H9 (cell line): ENCODE data around the gene IKZF1. TPM values are rescaled to one million over a fixed set of nuclear protein-coding genes. Genes with fewer than 3 reads are reported as not detected.

Experiments used
- DNase-seq: peaks from one replicate; pipeline ENCODE4 v3.0.0-alpha.2; 2017
- H2AFZ ChIP-seq: one replicate; pipeline ENCODE4 v1.6.1; 2013; ENCODE audit warnings: mild to moderate bottlenecking, low read length, control low read depth, moderate library complexity
- H2AK5ac ChIP-seq: 2 replicates; pipeline ENCODE4 v1.6.1; 2013; ENCODE audit warnings: low read length, control low read depth, mixed read lengths; ENCODE audit not compliant: insufficient read length
- H2BK120ac ChIP-seq: one replicate; pipeline ENCODE4 v1.6.1; 2013; ENCODE audit warnings: low read depth, mild to moderate bottlenecking, low read length, control low read depth, inconsistent platforms; ENCODE audit not compliant: poor library complexity, severe bottlenecking
- H2BK12ac ChIP-seq: 2 replicates; pipeline ENCODE4 v1.6.1; 2013; ENCODE audit warnings: low read length, control low read depth, mixed read lengths, low read depth; ENCODE audit not compliant: insufficient read length
- H2BK15ac ChIP-seq: 2 replicates; pipeline ENCODE4 v1.6.1; 2013; ENCODE audit warnings: low read depth, low read length, control low read depth
- H2BK20ac ChIP-seq: one replicate; pipeline ENCODE4 v1.6.1; 2013; ENCODE audit warnings: low read depth, mild to moderate bottlenecking, low read length, control low read depth, inconsistent platforms; ENCODE audit not compliant: poor library complexity, severe bottlenecking
- H2BK5ac ChIP-seq: 2 replicates; pipeline ENCODE4 v1.6.1; 2013; ENCODE audit warnings: low read length, control low read depth, mixed read lengths; ENCODE audit not compliant: insufficient read length
- H3K14ac ChIP-seq: 2 replicates; pipeline ENCODE4 v1.6.1; 2013; ENCODE audit warnings: low read length, control low read depth; ENCODE audit not compliant: insufficient read depth
- H3K18ac ChIP-seq: 2 replicates; pipeline ENCODE4 v1.6.1; 2013; ENCODE audit warnings: low read depth, mild to moderate bottlenecking, mixed read lengths, low read length, control low read depth; ENCODE audit not compliant: insufficient read length
- H3K23ac ChIP-seq: 2 replicates; pipeline ENCODE4 v1.6.1; 2013; ENCODE audit warnings: low read length, control low read depth, mixed read lengths, low read depth; ENCODE audit not compliant: insufficient read length
- H3K23me2 ChIP-seq: 2 replicates; pipeline ENCODE4 v1.6.1; 2013; ENCODE audit warnings: low read depth, mild to moderate bottlenecking, mixed read lengths, low read length, control low read depth; ENCODE audit not compliant: insufficient read length, poor library complexity, severe bottlenecking
- H3K27ac ChIP-seq: 2 replicates; pipeline ENCODE4 v1.5.1; 2013; ENCODE audit warnings: low read length, control low read depth, mixed read lengths, low read depth; ENCODE audit not compliant: insufficient read length
- H3K27me3 ChIP-seq: 2 replicates; pipeline ENCODE4 v1.6.1; 2013; ENCODE audit warnings: low read length, control low read depth, inconsistent platforms; ENCODE audit not compliant: insufficient read depth
- H3K4ac ChIP-seq: 2 replicates; pipeline ENCODE4 v1.6.1; 2013; ENCODE audit warnings: low read depth, mild to moderate bottlenecking, control low read depth, inconsistent platforms, low read length, moderate library complexity
- H3K4me1 ChIP-seq: 2 replicates; pipeline ENCODE4 v1.6.1; 2013; ENCODE audit warnings: low read length, control low read depth, inconsistent platforms; ENCODE audit not compliant: insufficient read depth
- H3K4me2 ChIP-seq: 2 replicates; pipeline ENCODE4 v1.6.1; 2013; ENCODE audit warnings: low read length, control low read depth, mixed read lengths; ENCODE audit not compliant: insufficient read length, insufficient read depth
- H3K56ac ChIP-seq: 2 replicates; pipeline ENCODE4 v1.6.1; 2013; ENCODE audit warnings: low read depth, mild to moderate bottlenecking, mixed read lengths, low read length, control low read depth; ENCODE audit not compliant: insufficient read length
- H3K79me1 ChIP-seq: 2 replicates; pipeline ENCODE4 v1.6.1; 2013; ENCODE audit warnings: low read depth, mild to moderate bottlenecking, moderate library complexity, low read length, control low read depth, inconsistent platforms; ENCODE audit not compliant: insufficient read depth, poor library complexity, severe bottlenecking
- H3K79me2 ChIP-seq: 2 replicates; pipeline ENCODE4 v1.6.1; 2013; ENCODE audit warnings: low read length, control low read depth, inconsistent platforms; ENCODE audit not compliant: insufficient read depth
- H3K9ac ChIP-seq: 2 replicates; pipeline ENCODE4 v1.6.1; 2013; ENCODE audit warnings: low read length, control low read depth, mixed read lengths; ENCODE audit not compliant: insufficient read length; ENCODE audit errors: extremely low read depth
- H3K9me3 ChIP-seq: one replicate; pipeline ENCODE4 v1.6.1; 2013; ENCODE audit warnings: low read depth, low read length, inconsistent platforms; ENCODE audit not compliant: control insufficient read depth
- H3T11ph ChIP-seq: one replicate; pipeline ENCODE4 v1.6.1; 2013; ENCODE audit warnings: mild to moderate bottlenecking, low read length, control low read depth, inconsistent platforms
- H4K20me1 ChIP-seq: one replicate; pipeline ENCODE4 v1.6.1; 2013; ENCODE audit not compliant: control insufficient read depth, insufficient read length, insufficient read depth
- H4K5ac ChIP-seq: 2 replicates; pipeline ENCODE4 v1.6.1; 2013; ENCODE audit warnings: low read depth, mild to moderate bottlenecking, mixed read lengths, low read length, control low read depth; ENCODE audit not compliant: insufficient read length
- H4K8ac ChIP-seq: replicated peaks from 2 replicates; pipeline ENCODE4 v1.6.1; 2013; ENCODE audit warnings: low read length, control low read depth, mixed read lengths, low read depth; ENCODE audit not compliant: insufficient read length
- H4K91ac ChIP-seq: 2 replicates; pipeline ENCODE4 v1.6.1; 2013; ENCODE audit warnings: low read depth, mild to moderate bottlenecking, moderate library complexity, mixed read lengths, low read length, control low read depth; ENCODE audit not compliant: insufficient read length
- H3K27ac Mint-ChIP-seq, 3 experiments: 2 replicates in 2 of 3; 3 replicates in 1 of 3; pipeline ENCODE4 v1.8.0; 2020 to 2021; ENCODE audit warnings: mixed read lengths in 3 of 3, mild to moderate bottlenecking in 1 of 3, moderate library complexity in 1 of 3
- H3K27me3 Mint-ChIP-seq: 2 replicates; pipeline ENCODE4 v1.8.0; 2021; ENCODE audit warnings: low read depth, mild to moderate bottlenecking, moderate library complexity, mixed read lengths
- H3K36me3 Mint-ChIP-seq, 3 experiments: 2 replicates in 2 of 3; 3 replicates in 1 of 3; pipeline ENCODE4 v1.8.0; 2020 to 2021; ENCODE audit warnings: low read depth in 3 of 3, mixed read lengths in 3 of 3; ENCODE audit not compliant: insufficient read depth in 1 of 3
- H3K4me1 Mint-ChIP-seq, 2 experiments: 2 replicates each; pipeline ENCODE4 v1.8.0; 2020; ENCODE audit warnings: mixed read lengths in 2 of 2
- H3K4me3 Mint-ChIP-seq, 2 experiments: 2 replicates in 1 of 2; 3 replicates in 1 of 2; pipeline ENCODE4 v1.8.0; 2020 to 2021; ENCODE audit warnings: mild to moderate bottlenecking in 2 of 2, mixed read lengths in 2 of 2, moderate library complexity in 1 of 2
- H3K9me3 Mint-ChIP-seq, 2 experiments: 2 replicates in 1 of 2; 3 replicates in 1 of 2; pipeline ENCODE4 v1.8.0; 2020; ENCODE audit warnings: mild to moderate bottlenecking in 2 of 2, mixed read lengths in 2 of 2, moderate library complexity in 1 of 2
- WGBS: extraction: QIAGEN DNeasy Blood & Tissue Kit; methylation state at CpG from one replicate; pipeline ENCODE4 v1.1.7; 2013; ENCODE audit warnings: missing lambda C conversion rate, low lambda C conversion rate, mixed read lengths; ENCODE audit not compliant: insufficient read length; ENCODE audit errors: extremely low coverage; 5-methylcytosine and 5-hydroxymethylcytosine counted together
- total RNA-seq: library from RNA; stranded (reverse); gene quantifications from 2 replicates; pipeline ENCODE4 v1.2.1, GENCODE V29; 2021
- TF ChIP-seq, protein P1 (sequence below): fragments of 200-600 bp; sonication (generic); conservative IDR thresholded peaks from 3 replicates; pipeline ENCODE4 v1.8.0; 2021; ENCODE audit warnings: antibody characterized with exemption, mild to moderate bottlenecking

Gene IKZF1
- total RNA-seq, 1 experiment from 2014 or later = 0.98 TPM

DNA sequence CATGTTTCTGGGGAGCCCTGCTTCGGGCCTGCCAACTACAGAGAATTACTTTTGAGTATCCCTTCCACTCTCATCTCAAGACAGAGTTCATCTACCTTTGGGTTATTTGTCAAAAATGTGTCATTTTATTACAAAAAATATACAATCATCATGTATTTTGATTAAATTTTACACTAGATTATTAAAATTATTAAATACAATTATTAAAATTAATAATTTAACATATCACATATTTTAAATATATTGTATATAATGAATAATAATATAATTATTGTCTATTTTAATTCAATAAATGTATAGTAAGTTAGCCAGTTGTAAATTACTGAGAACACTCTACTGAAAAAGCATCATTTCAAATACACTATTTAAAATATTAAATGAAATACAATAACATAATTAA is 94.7 kb downstream of the IKZF1 start:
- H2BK15ac ChIP-seq = no peak overlapping the region
- H3K56ac ChIP-seq = no peak overlapping the region
- H3K9ac ChIP-seq = no peak overlapping the region
- no peaks in the 10 kb centered on the region for H3K9me3 ChIP-seq
- Mint-ChIP-seq H3K9me3 (no peaks in the 10 kb centered on the region), H3K4me1 (no peaks in the 10 kb centered on the region), H3K27me3 (no peaks in the 10 kb centered on the region; the same call in 1 of the 2 replicates), H3K27ac (no peak overlapping the region), H3K4me3 (no peak overlapping the region), H3K36me3 (no peaks in the 10 kb centered on the region)
- no peak overlapping the region for H2BK5ac ChIP-seq
- H4K8ac ChIP-seq = no peak overlapping the region
- H3K4me1 ChIP-seq = no peaks in the 10 kb centered on the region
- H4K5ac ChIP-seq = no peak overlapping the region
- no peak overlapping the region for H3K23ac ChIP-seq
- no peaks in the 10 kb centered on the region for H3K27me3 ChIP-seq
- no peak overlapping the region for H4K91ac ChIP-seq
- H3K4ac ChIP-seq = no peak overlapping the region
- no peak overlapping the region for H2BK12ac ChIP-seq
- H2AFZ ChIP-seq = no peak overlapping the region
- H4K20me1 ChIP-seq = no peaks in the 10 kb centered on the region
- H3K4me2 ChIP-seq = no peak overlapping the region
- no peak overlapping the region for H3K14ac ChIP-seq
- no peak overlapping the region for H2BK20ac ChIP-seq
- no CpG with 5 or more reads among the region's 1 CpG for WGBS
- no peak overlapping the region for H3K27ac ChIP-seq
- TF ChIP-seq, protein P1, sequence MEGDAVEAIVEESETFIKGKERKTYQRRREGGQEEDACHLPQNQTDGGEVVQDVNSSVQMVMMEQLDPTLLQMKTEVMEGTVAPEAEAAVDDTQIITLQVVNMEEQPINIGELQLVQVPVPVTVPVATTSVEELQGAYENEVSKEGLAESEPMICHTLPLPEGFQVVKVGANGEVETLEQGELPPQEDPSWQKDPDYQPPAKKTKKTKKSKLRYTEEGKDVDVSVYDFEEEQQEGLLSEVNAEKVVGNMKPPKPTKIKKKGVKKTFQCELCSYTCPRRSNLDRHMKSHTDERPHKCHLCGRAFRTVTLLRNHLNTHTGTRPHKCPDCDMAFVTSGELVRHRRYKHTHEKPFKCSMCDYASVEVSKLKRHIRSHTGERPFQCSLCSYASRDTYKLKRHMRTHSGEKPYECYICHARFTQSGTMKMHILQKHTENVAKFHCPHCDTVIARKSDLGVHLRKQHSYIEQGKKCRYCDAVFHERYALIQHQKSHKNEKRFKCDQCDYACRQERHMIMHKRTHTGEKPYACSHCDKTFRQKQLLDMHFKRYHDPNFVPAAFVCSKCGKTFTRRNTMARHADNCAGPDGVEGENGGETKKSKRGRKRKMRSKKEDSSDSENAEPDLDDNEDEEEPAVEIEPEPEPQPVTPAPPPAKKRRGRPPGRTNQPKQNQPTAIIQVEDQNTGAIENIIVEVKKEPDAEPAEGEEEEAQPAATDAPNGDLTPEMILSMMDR = no peak
- H3K79me1 ChIP-seq = no peaks in the 10 kb centered on the region
- no peaks in the 10 kb centered on the region for H3K23me2 ChIP-seq
- no peak for DNase-seq
- no peak overlapping the region for H2BK120ac ChIP-seq
- no peak overlapping the region for H3K18ac ChIP-seq
- no peaks in the 10 kb centered on the region for H3K79me2 ChIP-seq
- H2AK5ac ChIP-seq = no peak overlapping the region
- no peak overlapping the region for H3T11ph ChIP-seq
